Renal cortical epithelial cell (primary cell): ENCODE data around the gene A4GNT. TPM values are rescaled to one million over a fixed set of nuclear protein-coding genes. Genes with fewer than 3 reads are reported as not detected.

Experiments used
- DNase-seq: peaks from one replicate; pipeline ENCODE4 v3.0.0-alpha.2; 2011; ENCODE audit warnings: low read depth
- total RNA-seq: library from RNA; depleted of rRNA; stranded (reverse); fragments of >200 nt; gene quantifications from 2 replicates; pipeline ENCODE4 v1.2.3, GENCODE V29; 2014

Gene A4GNT
- total RNA-seq, 1 donor from 2014 or later = not detected

DNA sequence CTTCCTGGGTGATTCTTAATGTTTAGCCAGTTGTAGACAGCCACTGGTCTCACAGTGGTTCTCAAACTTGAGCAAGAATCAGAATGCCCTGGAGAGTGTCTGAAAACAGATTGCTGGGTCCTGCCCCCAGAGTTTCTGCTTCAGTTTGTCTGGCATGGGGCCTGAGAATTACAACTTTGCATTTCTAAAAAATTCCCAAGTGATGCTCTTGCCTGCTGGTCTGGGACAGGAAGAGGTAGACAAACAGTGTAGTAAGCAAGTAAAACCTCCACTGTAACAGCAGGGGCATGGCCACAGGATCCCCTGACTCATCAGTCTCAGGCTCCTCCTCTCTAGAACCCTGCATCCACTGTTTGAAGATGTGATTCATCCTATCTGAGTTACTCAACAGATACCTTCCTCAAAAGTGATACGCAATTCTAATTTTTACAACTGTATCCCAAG lies 53.3 kb downstream of the A4GNT start:
- DNase-seq = peak; percentile 95

GRCh38 chr3:138078096-138078495 lies 54.1 kb downstream of the A4GNT start:
- DNase-seq = peak; percentile 92

Other genes with a start within 250 kb of the A4GNT start
- gene CLDN18, start 122.2 kb downstream of the A4GNT start, total RNA-seq = not detected in 2 replicates
- 9.0 and 21.5 TPM in 2 replicates for gene DZIP1L, start 16.8 kb downstream of the A4GNT start, total RNA-seq
- gene DBR1, start 42.5 kb upstream of the A4GNT start, total RNA-seq = 22.1 and 27.3 TPM in 2 replicates
- gene ARMC8, start 54.9 kb upstream of the A4GNT start, total RNA-seq = 57.0 and 86.4 TPM in 2 replicates
- 1.0 TPM in 1 of 2 replicates, not detected in the other for gene NME9, start 197.5 kb upstream of the A4GNT start, total RNA-seq
- 28.5 and 91.3 TPM in 2 replicates for gene MRAS, start 216.2 kb upstream of the A4GNT start, total RNA-seq